Osteoblast (primary cell): ENCODE measurements around the gene ADAMTS13. TPM values are rescaled to one million over a fixed set of nuclear protein-coding genes. Genes with fewer than 3 reads are reported as not detected.

Experiments used
- DNase-seq: peaks from one replicate; pipeline ENCODE4 v3.0.0; 2011; ENCODE audit warnings: low spot score, mixed read lengths; ENCODE audit not compliant: insufficient read length; ENCODE audit errors: missing footprints
- H2AFZ ChIP-seq: 2 replicates; pipeline ENCODE4 v1.6.0; 2011; ENCODE audit warnings: mild to moderate bottlenecking, low read length
- H3K27ac ChIP-seq: 2 replicates; pipeline ENCODE4 v1.5.1; 2011; ENCODE audit warnings: mild to moderate bottlenecking, low read depth, low read length, moderate library complexity
- H3K27me3 ChIP-seq: 2 replicates; pipeline ENCODE4 v1.6.0; 2012; ENCODE audit warnings: mild to moderate bottlenecking, control low read depth, inconsistent platforms, low read length, moderate library complexity; ENCODE audit not compliant: insufficient read depth
- H3K36me3 ChIP-seq: 2 replicates; pipeline ENCODE4 v1.5.1; 2011; ENCODE audit warnings: mild to moderate bottlenecking, low read length, control low read depth, moderate library complexity; ENCODE audit not compliant: insufficient read depth
- H3K4me1 ChIP-seq: 2 replicates; pipeline ENCODE4 v1.5.1; 2011; ENCODE audit warnings: mild to moderate bottlenecking, low read length, control low read depth, moderate library complexity; ENCODE audit not compliant: insufficient read depth
- H3K4me2 ChIP-seq: 2 replicates; pipeline ENCODE4 v1.6.0; 2011; ENCODE audit warnings: mild to moderate bottlenecking, low read length; ENCODE audit not compliant: insufficient read depth
- H3K4me3 ChIP-seq: fragments of 200-600 bp; sonication (generic); 3 replicates; pipeline ENCODE4 v1.5.1; 2012; ENCODE audit warnings: mild to moderate bottlenecking, low read length, inconsistent platforms; ENCODE audit not compliant: insufficient read depth
- H3K79me2 ChIP-seq: 2 replicates; pipeline ENCODE4 v1.6.0; 2012; ENCODE audit warnings: mild to moderate bottlenecking, low read length, control low read depth, inconsistent platforms; ENCODE audit not compliant: insufficient read depth
- H3K9me3 ChIP-seq: 2 replicates; pipeline ENCODE4 v1.5.1; 2011; ENCODE audit warnings: low read depth, low read length, control low read depth
- H4K20me1 ChIP-seq: 2 replicates; pipeline ENCODE4 v1.6.0; 2012; ENCODE audit warnings: mild to moderate bottlenecking, low read length, control low read depth; ENCODE audit not compliant: insufficient read depth
- total RNA-seq: library from RNA; depleted of rRNA; stranded (reverse); fragments of >200 nt; gene quantifications from 2 replicates; pipeline ENCODE4 v1.2.3, GENCODE V29; 2012
- TF ChIP-seq, protein P1 (sequence below): IDR thresholded peaks from 2 replicates; pipeline ENCODE4 v1.5.1; 2011; ENCODE audit warnings: mild to moderate bottlenecking, low read depth, low read length, moderate library complexity; ENCODE audit errors: extremely low read depth

The ADAMTS13 gene
- total RNA-seq, 1 donor: 1.4 TPM

- Histone ChIP-seq H4K20me1 (no peaks in the 10 kb centered on the region), H3K4me1 (no peaks in the 10 kb centered on the region), H3K79me2 (no peaks in the 10 kb centered on the region), H3K36me3 (no peaks in the 10 kb centered on the region), H3K27ac (no peak overlapping the region), H3K27me3 (no peaks in the 10 kb centered on the region), H3K4me3 (no peak overlapping the region), H2AFZ (no peak overlapping the region), H3K9me3 (no peaks in the 10 kb centered on the region), H3K4me2 (no peak overlapping the region)
- TF ChIP-seq, protein P1, sequence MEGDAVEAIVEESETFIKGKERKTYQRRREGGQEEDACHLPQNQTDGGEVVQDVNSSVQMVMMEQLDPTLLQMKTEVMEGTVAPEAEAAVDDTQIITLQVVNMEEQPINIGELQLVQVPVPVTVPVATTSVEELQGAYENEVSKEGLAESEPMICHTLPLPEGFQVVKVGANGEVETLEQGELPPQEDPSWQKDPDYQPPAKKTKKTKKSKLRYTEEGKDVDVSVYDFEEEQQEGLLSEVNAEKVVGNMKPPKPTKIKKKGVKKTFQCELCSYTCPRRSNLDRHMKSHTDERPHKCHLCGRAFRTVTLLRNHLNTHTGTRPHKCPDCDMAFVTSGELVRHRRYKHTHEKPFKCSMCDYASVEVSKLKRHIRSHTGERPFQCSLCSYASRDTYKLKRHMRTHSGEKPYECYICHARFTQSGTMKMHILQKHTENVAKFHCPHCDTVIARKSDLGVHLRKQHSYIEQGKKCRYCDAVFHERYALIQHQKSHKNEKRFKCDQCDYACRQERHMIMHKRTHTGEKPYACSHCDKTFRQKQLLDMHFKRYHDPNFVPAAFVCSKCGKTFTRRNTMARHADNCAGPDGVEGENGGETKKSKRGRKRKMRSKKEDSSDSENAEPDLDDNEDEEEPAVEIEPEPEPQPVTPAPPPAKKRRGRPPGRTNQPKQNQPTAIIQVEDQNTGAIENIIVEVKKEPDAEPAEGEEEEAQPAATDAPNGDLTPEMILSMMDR: no peak
- DNase-seq: peak; percentile 69
Observed at GRCh38 chr9:133484671-133485437, 62.7 kb downstream of the ADAMTS13 start.

DNA sequence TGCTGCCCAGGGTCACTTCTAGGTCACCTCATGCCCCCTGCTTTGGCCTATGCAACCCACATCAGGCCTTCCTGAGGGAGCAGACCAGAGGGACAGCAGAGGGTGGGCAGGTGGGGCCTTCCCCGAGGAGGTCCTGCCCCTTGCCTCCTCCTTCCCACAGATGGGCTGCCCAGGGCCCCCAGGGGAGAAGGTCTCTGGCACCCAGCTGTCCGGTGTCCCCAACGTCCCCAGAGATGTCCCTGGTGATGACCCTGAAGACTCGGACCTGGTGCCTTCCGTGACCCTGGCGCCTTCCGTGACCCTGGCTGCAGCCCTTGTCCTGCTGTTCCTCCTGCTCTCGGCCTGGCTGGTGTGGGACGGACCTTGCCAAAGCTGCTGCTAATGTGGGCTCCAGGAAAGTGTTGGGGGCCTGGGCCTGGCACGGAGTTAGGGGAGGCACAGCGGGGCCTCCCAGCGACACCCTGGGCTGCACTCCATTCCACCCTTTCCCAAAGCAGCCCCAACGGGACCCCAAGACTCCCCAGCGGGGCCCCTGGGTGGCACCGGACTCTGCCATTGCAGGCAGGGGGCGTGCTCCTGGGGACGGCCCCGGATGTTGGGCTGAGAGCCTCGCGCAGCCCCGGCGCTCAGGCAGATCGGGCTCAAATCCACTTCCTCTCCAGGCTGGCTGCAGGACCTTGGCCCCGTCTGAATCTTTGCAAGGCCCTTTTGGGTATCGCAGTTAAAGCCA, 63.5 kb downstream of the ADAMTS13 start:
- no peak overlapping the region for H3K4me3 ChIP-seq
- H3K36me3 ChIP-seq: no peaks in the 10 kb centered on the region
- H2AFZ ChIP-seq: no peak overlapping the region
- TF ChIP-seq, protein P1: no peak
- no peaks in the 10 kb centered on the region for H3K79me2 ChIP-seq
- no peaks in the 10 kb centered on the region for H3K4me1 ChIP-seq
- no peak overlapping the region for H3K4me2 ChIP-seq
- H3K27me3 ChIP-seq: no peaks in the 10 kb centered on the region
- peak; percentile 64 for DNase-seq
- no peaks in the 10 kb centered on the region for H3K9me3 ChIP-seq
- H4K20me1 ChIP-seq: no peaks in the 10 kb centered on the region
- H3K27ac ChIP-seq: no peak overlapping the region

DNA sequence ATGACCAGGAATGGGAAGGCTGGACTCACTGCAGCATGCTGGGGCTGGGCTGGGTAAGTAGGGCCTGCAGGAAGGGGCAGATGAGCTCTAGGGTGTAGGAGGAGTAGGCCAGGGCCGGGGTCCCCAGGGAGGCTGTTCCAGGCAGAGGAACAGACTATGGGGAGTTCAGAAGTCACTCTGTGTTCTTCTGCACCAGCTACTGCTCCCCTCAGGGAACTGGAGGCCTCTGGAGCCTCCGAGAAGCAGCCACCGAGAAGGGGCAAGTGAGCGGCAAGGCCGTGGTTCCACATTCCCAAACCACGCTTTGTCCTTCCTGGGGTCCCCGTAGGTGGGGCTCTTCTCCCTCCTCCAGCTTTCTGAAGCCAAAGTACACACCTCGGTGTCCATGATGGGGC, 65.2 kb downstream of the ADAMTS13 start:
- no peaks in the 10 kb centered on the region for H3K9me3 ChIP-seq
- no peak overlapping the region for H3K4me3 ChIP-seq
- H4K20me1 ChIP-seq: no peaks in the 10 kb centered on the region
- peak; percentile 70 for DNase-seq
- H2AFZ ChIP-seq: no peak overlapping the region
- H3K4me2 ChIP-seq: no peak overlapping the region
- H3K27ac ChIP-seq: no peak overlapping the region
- no peaks in the 10 kb centered on the region for H3K36me3 ChIP-seq
- no peaks in the 10 kb centered on the region for H3K27me3 ChIP-seq
- peaks cover 6% of the 10 kb centered on the region for H3K4me1 ChIP-seq
- TF ChIP-seq, protein P1: no peak
- no peaks in the 10 kb centered on the region for H3K79me2 ChIP-seq

GRCh38 chr9:133488686-133489252, 66.6 kb downstream of the ADAMTS13 start:
- no peaks in the 10 kb centered on the region for H3K36me3 ChIP-seq
- no peaks in the 10 kb centered on the region for H3K27me3 ChIP-seq
- peak; percentile 90 for DNase-seq
- H3K9me3 ChIP-seq: no peaks in the 10 kb centered on the region
- TF ChIP-seq, protein P1: no peak
- H4K20me1 ChIP-seq: no peaks in the 10 kb centered on the region
- H3K79me2 ChIP-seq: no peaks in the 10 kb centered on the region
- H3K27ac ChIP-seq: no peak overlapping the region
- H3K4me2 ChIP-seq: no peak overlapping the region
- H3K4me1 ChIP-seq: peaks cover 12% of the 10 kb centered on the region
- H3K4me3 ChIP-seq: no peak overlapping the region
- no peak overlapping the region for H2AFZ ChIP-seq
